ENCODE measurements around the gene RAD18.

DNA sequence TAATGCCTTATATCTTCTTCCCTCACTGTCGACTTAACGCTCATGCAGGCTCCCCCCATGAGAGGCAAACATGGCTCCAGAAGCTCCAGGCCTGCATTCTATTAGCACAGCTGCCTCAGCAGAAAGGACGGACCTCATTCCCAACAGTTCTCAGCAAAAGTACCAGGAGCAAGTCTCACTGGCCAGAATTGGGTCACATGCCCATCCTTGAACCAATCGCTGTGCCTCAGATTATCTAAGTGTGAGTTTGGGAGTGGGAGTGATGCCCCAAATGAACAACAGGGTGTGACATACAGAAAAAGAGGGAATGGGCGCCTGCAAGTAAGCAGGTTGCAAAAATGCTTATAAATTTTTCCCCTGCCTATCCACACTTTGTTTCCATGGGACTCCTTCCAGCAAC is 4.3 kb upstream of the RAD18 start:
- TF ChIP-seq, protein P1, sequence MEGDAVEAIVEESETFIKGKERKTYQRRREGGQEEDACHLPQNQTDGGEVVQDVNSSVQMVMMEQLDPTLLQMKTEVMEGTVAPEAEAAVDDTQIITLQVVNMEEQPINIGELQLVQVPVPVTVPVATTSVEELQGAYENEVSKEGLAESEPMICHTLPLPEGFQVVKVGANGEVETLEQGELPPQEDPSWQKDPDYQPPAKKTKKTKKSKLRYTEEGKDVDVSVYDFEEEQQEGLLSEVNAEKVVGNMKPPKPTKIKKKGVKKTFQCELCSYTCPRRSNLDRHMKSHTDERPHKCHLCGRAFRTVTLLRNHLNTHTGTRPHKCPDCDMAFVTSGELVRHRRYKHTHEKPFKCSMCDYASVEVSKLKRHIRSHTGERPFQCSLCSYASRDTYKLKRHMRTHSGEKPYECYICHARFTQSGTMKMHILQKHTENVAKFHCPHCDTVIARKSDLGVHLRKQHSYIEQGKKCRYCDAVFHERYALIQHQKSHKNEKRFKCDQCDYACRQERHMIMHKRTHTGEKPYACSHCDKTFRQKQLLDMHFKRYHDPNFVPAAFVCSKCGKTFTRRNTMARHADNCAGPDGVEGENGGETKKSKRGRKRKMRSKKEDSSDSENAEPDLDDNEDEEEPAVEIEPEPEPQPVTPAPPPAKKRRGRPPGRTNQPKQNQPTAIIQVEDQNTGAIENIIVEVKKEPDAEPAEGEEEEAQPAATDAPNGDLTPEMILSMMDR (conservative IDR thresholded peaks at IDR 0.05; ENCODE audit: low read length): no peak
- no peak for TF ChIP-seq EZH2phosphoT487 (IDR thresholded peaks at IDR 0.05; ENCODE audit: borderline replicate concordance, low read depth, low read length)
